Skeletal muscle cell (primary cell): ENCODE results near the gene NMRK1.
A peak's percentile ranks its signal among the peaks of the same experiment; 100 is the strongest.

Source experiments
- DNase-seq: peaks from one replicate; pipeline ENCODE4 v3.0.0-alpha.2; 2010; ENCODE audit warnings: low read depth
- H3K4me3 ChIP-seq: 2 replicates; pipeline ENCODE4 v1.5.1; 2011; ENCODE audit warnings: low read depth, mild to moderate bottlenecking, control low read depth, low read length, moderate library complexity

The NMRK1 gene

DNA sequence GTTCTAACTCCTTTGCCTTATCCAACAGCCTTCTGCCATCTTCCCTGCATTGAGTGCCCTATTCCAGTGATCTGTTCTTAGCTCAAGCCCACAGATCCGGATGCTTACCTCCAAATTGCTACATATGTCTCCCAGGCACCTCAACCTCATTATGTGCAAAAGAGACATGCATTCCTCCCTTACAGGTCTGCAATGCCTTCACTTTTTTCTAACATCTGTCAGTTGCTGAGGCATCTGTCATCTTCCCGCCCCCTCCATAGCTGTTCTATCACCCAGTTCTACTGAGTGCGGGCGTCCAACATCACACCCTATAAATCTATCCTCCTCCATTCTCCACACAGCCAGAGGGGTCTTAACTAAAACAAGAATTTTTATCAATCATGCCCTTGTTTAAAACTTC is 20.1 kb downstream of the NMRK1 start:
- H3K4me3 ChIP-seq = no peak overlapping the region
- DNase-seq = no peak

DNA sequence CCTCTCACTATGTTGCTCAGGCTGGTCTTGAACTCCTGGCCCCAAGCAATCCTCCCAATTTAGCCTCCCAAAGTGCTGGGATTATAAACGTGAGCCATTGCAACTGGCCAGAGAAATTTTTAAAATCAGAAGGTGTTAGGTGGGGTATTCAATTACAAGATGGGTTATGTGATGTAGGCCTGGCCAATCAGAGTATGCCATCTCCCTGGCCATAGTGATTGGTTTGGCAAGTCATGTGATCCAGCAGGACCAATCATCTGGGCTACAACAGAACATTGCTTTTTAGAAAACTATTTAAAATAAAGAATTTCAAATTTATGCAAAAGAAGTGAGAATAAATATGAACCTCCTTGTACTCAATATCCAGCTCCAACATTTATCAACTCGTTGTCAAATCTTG is 22.4 kb downstream of the NMRK1 start:
- no peak for DNase-seq
- H3K4me3 ChIP-seq = no peak overlapping the region

DNA sequence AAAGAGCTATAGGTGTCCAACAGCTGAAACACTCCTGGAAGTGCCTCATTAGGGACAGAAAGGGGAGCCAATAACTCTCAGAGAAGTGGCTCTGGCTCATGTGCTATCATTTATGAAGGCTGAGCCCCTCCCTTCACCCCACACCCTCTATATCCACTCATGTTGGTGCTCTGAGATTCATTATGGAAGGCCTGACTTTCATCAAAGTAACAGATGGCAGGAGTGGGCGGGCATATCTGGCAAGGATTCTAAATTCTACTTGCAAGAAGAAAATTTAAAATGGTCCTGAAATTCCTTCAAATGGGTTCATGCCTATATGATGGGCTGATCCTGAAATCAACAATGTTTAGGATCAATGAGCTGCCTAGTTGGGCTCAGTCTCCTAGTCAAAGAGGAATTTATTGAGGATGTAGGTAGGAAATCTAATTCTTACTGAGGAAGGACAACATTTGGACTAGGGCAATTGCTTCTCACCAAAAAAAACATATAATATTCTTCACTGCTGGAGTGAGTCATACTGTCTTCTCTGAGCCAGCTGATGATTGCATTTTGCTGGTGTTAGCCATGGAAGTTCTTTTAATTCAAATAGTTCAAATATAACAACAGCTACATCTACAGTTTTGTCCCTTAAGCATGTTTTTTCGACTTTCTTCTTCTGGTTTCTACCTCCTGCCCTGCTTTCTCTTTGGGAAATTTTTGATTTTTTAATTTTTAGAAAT is 23.5 kb downstream of the NMRK1 start:
- no peak overlapping the region for H3K4me3 ChIP-seq

DNA sequence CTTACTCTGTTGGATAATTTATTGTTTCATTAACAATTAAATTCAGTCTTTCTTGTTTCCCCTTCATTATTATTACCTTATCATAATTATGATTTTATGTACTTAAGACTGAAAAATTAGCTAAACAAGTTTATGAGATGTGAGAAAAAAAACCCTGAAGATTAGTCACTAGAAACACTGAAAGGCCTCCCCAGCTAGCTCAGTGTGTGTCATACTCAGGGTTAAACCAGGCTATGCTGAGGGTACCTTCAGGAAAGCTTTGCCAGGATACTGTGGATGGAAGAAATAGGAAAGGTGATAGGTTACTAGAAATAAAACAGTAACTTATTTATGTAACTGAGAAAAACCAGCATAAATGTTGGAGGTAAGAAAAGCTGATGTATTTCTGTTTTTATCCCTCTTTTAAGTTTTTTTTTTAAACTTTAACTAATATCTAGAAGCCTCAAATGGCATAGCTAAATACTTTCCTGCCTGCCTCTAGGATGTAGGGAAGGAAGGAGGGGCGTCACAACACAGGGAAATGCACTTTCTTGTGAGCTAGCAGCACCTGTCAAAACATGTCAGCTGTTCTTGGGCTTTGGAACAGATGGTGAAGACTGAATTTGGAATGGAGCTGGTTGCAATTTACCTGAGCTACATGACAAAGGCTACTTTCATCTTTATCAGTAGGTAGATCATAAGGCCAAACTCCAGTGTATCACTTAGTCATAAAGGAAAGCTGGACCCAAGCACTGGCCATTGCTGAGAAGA is 24.2 kb downstream of the NMRK1 start:
- H3K4me3 ChIP-seq = no peak overlapping the region
- no peak for DNase-seq

More for the DNA sequence above, 23.5 kb downstream of the NMRK1 start:
- DNase-seq = no peak

DNA sequence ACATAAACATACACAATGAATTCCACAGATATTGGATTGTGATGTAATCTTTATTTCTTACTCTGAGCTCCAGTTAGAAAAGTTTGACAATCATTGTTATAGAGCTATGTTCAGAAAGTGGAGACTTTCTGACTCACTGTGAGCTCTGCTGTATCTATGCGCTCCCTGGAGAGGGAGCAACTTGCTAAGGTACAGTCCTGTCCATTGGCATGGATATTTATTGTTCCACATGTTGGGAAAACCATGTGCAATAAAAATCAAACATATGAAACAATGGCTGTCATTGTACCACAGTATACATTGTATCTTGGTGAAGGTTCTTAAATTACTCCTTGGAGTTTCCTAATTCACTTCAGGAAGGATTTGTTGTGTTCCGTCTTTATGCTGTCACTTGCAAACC is 26.8 kb downstream of the NMRK1 start:
- H3K4me3 ChIP-seq = no peak overlapping the region
- DNase-seq = no peak

DNA sequence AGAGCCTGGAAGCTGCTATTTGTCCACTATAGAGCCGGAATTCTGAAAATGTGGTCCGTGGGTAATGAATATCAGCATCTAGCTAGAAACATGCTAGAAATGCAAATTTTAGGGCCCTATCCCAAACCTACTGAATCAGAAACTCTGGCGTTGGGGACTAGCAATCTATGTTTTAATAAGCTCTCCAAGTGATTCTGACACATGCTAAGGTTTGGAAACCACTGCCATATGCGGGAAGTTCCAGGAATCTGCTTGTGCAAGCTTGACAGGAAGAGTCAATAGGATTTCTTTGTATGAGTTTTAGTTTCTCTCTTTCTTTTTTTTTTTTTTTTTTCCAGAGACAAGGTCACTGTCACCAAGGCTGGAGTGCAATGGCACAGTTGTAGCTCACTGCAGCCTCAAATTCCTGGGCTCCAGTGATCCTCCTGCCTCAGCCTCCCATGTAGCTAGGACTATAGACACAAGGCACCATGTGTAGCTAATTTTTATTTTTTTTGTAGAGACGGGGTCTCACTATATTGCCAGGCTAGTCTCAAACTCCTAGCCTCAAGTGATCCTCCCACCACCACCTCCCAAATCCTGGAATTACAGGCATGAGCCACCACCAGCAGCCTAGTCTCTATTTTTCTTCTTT is 33.5 kb downstream of the NMRK1 start:
- H3K4me3 ChIP-seq = no peak overlapping the region
- no peak for DNase-seq

DNA sequence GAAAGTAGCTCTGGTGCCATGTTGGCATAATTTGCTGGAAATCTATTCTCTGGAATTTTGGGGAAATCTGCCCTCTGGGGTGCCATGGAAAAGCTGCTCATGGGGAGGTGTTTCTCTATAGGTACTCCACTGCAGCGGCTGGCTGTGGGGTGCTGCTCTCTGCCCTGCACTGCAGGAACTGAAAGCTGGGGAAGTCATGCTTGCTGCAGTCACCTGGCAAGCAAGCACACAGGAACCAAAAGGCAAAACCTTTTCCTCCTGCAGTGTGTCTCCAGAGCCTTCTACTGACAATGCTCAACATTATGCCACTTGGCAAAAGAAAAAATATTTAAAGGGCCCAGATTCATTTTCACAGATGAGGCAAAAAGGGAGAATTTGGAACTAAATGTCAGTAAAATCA is 34.1 kb downstream of the NMRK1 start:
- H3K4me3 ChIP-seq = no peak overlapping the region
- DNase-seq = no peak

DNA sequence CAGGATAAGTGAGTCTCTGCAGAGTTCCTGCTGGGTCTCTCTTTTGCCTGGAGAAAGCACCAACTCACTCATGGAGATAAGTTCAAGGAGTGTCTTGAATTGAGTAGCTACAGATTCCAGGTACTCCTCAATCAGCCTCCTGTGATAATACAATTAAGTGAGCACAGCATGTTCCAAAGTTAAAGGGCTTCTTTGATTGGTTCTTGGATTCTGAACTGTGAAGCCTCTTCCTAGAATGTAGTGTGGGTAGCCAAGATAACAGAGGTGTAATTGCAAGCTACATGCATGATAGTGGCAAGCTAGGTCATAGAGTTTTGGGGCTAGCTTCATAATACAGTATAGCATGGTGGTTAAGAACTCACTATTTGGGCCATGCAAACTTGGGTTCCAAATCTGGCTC is 36.7 kb downstream of the NMRK1 start:
- H3K4me3 ChIP-seq = no peak overlapping the region
- no peak for DNase-seq

DNA sequence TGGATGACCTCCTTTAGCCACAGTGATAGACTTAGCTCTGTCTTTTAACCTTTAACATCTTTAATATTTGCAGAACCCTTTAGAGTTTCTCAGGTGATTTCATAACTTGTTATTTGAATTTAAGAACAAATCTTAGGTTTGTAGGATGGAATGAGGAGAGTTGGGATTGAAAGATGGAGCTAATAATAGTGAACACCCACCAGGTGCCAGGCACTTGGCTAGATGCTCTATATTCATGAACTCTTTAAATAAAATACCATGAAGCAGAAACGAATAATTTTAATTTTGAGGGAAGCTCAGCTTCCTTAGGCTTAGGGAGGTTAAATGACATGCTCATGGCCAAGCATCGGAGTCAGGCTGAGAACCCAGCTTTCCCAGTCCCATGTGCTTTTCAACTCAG is 40.4 kb downstream of the NMRK1 start:
- DNase-seq = no peak
- H3K4me3 ChIP-seq = no peak overlapping the region

DNA sequence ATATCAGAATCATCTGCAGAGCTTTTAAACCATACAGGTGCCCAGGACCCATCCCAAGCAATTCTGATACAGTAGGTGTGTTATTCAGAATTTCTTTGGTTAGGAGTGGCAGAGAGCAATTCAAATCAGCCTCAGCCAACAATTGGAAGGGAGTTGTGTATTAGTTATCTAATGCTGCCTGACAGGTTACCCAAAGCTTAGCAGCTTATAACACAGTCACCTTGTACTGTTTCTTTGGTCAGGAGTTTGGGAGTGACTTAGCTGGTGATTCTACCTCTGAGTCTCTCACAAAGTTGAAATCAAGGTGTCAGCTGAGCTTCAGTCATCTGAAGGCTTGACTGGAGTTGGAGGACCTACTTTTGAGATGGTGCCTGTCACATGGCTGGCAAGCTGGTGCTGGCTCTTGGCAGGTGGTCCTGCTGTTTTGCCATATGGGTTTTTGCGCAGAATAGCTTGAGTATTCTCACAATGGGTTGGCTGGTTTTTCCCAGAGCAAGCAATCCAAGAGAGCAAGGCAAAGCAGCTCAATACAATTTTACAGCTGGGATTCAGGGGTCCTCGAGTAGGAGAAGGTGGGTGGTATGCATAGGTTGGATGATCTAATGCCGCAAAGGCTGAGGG is 41.1 kb downstream of the NMRK1 start:
- no peak for DNase-seq
- H3K4me3 ChIP-seq = no peak overlapping the region

DNA sequence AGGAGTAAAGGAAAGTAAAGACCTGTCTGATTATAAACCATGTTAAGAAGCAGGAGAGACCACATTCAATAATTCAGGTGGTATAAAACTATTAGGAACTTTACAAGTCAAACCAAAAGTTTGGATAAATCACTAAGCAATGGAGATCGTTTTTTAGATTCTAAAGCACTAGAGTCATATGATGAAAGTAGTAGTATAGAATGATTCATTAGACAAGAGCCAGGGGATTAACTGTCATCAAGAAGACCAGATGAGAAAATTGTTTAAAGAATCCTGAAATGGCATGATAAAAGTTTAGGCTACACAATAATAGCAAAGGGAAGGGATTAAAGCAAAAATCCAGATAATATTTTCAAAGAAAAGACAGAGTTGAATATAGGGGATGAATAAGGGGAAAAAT is 46.9 kb downstream of the NMRK1 start:
- no peak for DNase-seq
- H3K4me3 ChIP-seq = no peak overlapping the region

DNA sequence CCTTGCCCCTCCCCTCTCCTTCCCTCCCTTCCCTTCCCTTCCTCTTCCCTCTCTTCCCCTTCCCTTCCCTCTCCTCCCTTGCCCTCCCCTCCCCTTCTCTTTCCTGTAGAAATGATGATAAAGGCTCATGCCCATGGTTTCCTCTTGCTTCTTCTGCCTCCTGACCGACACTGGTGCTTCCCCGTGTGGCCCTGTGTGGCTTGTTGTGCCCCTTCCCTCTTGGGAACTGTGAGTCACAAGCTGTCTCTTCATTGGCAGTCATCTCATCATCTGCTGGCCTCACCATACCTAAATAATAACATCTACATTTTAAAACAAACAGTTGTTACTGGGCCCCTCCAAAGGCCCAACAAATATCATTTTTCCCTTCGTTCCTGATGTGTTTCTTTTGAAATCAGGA is 48.2 kb downstream of the NMRK1 start:
- no peak for DNase-seq
- H3K4me3 ChIP-seq = no peak overlapping the region

DNA sequence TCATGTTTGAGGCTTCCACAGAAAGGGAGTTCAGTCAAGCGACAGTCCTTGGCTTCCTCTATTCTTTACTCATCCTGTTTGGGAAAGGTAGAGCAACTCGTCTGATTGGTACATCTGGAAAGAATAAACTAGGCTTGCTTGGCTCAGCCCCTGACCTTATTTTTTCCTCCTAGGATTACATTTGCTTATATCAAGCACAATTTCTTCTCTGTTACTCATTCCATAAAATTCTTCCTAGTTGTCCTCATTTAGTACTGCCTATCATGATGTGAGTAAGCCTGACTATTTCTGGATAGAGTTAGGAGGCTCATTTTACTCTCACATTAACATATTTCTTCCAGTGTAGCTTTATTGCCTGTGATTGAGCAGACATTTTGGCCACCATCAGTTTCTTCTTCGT is 48.9 kb downstream of the NMRK1 start:
- peak; percentile 72 for DNase-seq

DNA sequence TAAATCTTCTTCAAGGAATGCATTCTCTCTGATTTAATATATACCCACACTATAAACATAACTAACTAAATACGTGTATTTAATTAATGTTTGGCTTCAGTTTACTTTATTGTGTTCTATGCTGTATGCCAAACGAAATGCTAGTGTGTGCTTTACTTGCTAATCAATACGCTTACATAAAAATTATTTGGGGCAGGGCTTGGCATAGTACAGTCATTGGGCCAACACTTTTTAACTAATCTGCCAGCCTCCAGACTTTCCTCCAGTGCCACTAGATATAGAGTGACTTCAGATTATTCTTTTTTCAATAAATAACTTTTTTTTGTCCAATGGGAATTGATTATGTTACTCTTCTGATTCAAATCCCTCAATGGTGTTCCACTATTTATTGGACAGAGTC is 51.2 kb downstream of the NMRK1 start:
- no peak overlapping the region for H3K4me3 ChIP-seq
- DNase-seq = no peak

More for the DNA sequence above, 48.9 kb downstream of the NMRK1 start:
- H3K4me3 ChIP-seq = no peak overlapping the region

DNA sequence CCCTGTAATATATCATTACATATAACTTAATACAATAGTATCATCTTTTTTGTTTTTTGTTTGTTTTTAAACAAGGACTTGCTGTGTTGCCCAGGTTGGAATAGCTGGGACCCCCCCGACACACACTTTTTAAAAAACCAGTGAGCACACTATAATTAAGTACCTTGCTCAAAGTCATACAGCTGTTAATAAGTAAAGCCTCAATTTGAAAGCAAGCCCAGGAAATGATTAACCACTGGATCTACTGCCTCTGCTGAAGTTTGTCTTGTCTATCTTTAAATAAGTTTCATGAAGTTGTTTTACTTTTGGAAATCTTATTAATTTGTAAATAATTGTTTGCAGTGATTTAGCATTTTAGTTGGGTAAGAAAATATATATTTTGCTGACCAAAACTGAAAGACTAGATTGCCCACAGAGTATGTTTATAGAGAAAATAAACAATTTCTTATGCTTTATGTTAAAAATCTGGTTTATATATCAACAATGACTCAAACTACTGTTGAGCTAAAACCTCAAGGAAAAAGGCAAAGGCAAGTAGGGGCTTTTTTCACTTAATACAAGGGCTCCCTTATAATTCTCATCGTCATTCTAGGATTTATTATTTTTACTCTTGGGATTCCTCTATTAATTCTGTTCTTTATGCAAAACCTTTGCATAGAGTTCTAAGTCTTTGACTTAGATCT is 54.0 kb downstream of the NMRK1 start:
- no peak overlapping the region for H3K4me3 ChIP-seq
- DNase-seq = no peak

DNA sequence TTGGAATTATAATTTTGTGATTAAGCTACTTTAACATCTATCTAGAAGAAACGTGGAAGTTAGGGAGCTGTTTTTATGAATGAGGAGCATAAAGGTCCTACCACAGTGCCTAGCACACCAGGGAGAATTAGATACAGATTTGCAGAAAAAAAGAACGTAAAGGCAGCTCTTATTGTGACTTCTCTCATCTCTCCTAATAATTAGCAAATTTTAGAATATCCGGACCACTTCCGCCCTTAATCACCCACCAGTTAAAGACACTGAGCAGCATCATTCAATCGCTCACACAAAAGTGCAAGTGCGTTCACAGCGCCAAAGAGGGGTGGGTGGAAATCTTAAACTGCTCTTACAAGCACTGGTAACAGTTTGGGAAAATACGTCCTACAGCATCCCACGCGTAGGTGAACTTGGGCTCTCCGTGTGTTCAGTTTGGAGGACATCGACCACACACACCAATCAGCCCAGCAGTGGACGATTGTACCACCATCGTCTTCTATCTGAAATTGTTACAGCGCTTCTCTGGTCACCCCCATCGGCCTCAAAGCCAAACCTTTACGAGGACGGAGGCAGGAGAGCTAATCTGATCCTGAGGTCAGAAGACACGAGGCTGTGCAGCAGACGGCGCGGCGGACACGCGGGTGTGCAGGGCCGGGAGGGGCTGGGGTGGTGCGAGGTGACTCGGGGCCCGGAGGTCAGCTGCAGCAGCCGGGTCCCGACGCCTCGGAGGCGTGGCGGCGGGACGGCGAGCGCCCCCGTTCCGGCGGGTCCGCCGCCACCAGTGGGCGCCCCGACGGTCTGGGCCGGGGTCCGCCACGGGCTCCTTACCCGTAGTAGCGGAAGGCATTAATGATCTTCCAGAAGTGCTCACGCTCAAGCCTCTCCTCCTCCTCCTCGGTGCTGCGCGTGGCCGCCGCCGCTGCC is 60.5 kb downstream of the NMRK1 start:
- no peak for DNase-seq
- peak overlapping the region; percentile 71 for H3K4me3 ChIP-seq

DNA sequence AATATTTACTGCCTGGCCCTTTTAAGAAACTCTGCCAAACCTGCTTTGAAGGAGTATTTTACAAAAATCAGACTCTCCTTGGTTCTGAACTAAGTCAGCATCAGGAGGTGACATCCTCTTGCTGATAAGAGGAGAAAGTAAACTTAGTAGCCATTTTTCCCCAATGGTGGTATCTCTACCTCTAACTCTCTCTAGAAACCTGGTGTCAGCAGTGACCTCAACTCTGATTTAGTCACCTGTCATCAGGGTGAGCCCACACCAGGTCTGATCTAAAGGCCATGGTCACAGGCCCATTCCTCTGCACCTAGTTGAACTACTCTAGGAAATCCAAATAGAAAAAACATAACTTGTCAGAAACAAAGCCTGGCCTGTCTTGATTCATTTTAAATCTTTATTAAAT is 64.1 kb downstream of the NMRK1 start:
- DNase-seq = no peak
- H3K4me3 ChIP-seq = no peak overlapping the region

DNA sequence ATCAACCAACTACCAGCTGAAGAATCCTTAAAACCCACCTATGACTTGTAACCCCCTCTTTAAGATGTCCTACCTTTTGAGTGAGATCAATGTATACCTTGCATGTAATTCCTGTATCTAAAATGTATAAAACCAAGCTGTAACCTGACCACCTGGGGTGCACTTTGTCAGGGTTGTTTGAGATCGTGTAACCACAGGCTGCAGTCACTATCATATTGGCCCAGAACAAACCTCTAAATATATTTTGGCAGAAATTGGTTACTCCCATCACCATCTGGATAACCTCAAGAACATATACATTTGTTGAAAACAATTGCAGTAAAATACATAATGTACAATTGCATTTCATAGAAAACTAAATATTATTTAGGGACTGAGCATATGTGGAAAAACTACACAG is 68.3 kb downstream of the NMRK1 start:
- no peak overlapping the region for H3K4me3 ChIP-seq

DNA sequence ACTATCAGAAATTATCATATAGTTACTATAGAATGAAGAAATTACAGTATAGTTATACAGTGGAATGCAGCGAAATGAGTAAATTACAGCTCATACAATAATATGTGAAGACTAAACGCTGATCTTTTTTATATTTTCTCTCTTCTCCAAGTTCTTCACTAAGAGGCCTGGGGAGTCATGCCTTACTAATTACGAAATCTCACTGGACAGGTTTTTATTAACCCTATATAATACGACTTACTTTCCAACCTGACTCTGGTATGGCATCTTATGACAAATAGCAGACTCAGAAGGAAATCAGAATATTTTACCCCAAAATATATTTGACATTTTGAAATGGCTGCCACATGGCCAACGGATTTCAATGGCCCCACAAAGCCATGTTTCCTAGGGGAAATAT is 68.9 kb downstream of the NMRK1 start:
- no peak overlapping the region for H3K4me3 ChIP-seq
- DNase-seq = no peak

More for the DNA sequence above, 68.3 kb downstream of the NMRK1 start:
- DNase-seq = no peak
